ENCODE data around the gene NAALADL2. TPM values are rescaled to one million over a fixed set of nuclear protein-coding genes. Genes with fewer than 3 reads are reported as not detected.

Gene NAALADL2
- total RNA-seq, 1 donor from 2014 or later, result 5.9 TPM

DNA sequence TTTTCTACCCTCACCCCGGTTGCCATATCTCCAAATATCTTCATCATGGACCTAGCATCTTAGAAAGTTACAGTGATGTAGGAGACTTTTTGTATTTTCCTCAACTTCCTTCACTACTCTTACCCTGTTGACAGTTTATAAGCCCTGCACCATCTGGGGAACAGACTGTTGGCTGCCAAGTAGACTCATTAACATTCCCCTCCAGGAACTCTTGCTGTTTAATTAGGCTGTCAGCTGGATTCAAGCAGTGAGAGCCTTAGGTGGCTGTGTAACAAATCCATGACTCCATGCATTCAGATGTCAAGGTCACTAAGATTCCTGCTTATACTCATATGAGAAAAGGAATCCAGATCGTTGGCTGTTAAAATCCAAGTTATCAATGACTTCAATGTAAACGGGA, 198.3 kb downstream of the NAALADL2 start:
- TF ChIP-seq, protein P1, sequence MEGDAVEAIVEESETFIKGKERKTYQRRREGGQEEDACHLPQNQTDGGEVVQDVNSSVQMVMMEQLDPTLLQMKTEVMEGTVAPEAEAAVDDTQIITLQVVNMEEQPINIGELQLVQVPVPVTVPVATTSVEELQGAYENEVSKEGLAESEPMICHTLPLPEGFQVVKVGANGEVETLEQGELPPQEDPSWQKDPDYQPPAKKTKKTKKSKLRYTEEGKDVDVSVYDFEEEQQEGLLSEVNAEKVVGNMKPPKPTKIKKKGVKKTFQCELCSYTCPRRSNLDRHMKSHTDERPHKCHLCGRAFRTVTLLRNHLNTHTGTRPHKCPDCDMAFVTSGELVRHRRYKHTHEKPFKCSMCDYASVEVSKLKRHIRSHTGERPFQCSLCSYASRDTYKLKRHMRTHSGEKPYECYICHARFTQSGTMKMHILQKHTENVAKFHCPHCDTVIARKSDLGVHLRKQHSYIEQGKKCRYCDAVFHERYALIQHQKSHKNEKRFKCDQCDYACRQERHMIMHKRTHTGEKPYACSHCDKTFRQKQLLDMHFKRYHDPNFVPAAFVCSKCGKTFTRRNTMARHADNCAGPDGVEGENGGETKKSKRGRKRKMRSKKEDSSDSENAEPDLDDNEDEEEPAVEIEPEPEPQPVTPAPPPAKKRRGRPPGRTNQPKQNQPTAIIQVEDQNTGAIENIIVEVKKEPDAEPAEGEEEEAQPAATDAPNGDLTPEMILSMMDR (IDR thresholded peaks at IDR 0.05), result no peak
- no peak overlapping the region for H3K4me3 ChIP-seq
- no peaks in the 10 kb centered on the region for H3K36me3 ChIP-seq
- no peak for DNase-seq (ENCODE audit: low spot score in 2 of 2)
- no peaks in the 10 kb centered on the region for H3K27me3 ChIP-seq
- intact Hi-C loops (cut with DNase I), result no loop called here
- no peaks in the 10 kb centered on the region for H3K4me1 ChIP-seq
- H3K9me3 ChIP-seq, result peaks cover 0 to 6% of the 10 kb centered on the region in 2 donors
- H3K27ac ChIP-seq, result no peak overlapping the region

DNA sequence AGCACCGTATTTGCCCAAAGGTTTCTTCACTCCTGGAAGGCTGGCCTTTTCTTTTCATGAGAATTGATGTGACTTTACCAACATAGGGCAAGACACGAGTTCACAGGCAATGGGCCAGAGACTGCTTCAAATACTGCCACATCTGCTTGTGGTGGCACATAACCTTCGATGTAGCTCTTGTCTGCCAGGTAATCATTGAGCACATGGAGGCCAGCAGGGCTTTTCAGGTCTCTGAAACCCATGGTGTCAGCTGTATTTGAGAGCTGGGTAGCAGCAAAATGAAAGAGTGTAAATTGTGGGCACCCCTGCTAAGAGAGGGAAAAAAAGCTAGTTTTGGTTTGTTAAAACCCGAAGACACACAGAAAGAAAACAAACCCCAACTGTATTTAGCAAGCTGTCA, 200.7 kb downstream of the NAALADL2 start:
- Histone ChIP-seq H3K27ac (no peak overlapping the region), H3K4me3 (no peak overlapping the region), H3K4me1 (no peaks in the 10 kb centered on the region), H3K27me3 (no peaks in the 10 kb centered on the region), H3K36me3 (no peaks in the 10 kb centered on the region), H3K9me3 (peaks cover 0 to 6% of the 10 kb centered on the region in 2 donors)
- intact Hi-C loops (cut with DNase I), result no loop called here
- TF ChIP-seq, protein P1 (IDR thresholded peaks at IDR 0.05), result no peak
- no peak for DNase-seq (ENCODE audit: low spot score in 2 of 2)

DNA sequence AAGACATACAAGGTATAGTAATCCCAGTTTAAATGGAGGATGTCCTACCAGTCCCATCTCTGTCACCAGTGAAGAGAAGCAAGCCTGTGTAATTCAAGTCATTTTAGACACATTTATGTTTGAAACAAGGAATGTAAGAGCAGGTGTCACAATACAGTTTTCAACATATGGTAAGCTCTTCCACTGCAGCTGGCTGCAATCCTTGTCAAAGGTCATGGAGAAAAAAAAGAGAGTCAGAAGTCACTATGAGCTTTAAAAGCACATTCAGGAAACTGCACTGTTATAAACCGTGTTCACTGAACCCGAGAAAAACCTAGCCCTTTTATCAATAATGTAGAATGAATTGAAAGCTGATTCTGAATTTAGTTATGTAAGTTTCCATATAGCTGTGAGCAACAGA, 206.4 kb downstream of the NAALADL2 start:
- TF ChIP-seq, protein P1 (IDR thresholded peaks at IDR 0.05), result no peak

GRCh38 chr3:175066617-175067415, 207.7 kb downstream of the NAALADL2 start:
- intact Hi-C loops (cut with DNase I), result no loop called here
- Histone ChIP-seq H3K9me3 (no peaks in the 10 kb centered on the region), H3K4me3 (no peak overlapping the region), H3K27me3 (no peaks in the 10 kb centered on the region), H3K36me3 (no peaks in the 10 kb centered on the region), H3K4me1 (no peaks in the 10 kb centered on the region), H3K27ac (no peak overlapping the region)
- TF ChIP-seq, protein P1 (IDR thresholded peaks at IDR 0.05), result no peak
- DNase-seq (ENCODE audit: low spot score in 2 of 2), result no peak

More for the DNA sequence above, 206.4 kb downstream of the NAALADL2 start:
- intact Hi-C loops (cut with DNase I), result no loop called here
- H3K9me3 ChIP-seq, result no peaks in the 10 kb centered on the region
- H3K4me1 ChIP-seq, result no peaks in the 10 kb centered on the region
- no peak for DNase-seq (ENCODE audit: low spot score in 2 of 2)
- H3K27me3 ChIP-seq, result no peaks in the 10 kb centered on the region
- no peaks in the 10 kb centered on the region for H3K36me3 ChIP-seq
- H3K27ac ChIP-seq, result no peak overlapping the region
- H3K4me3 ChIP-seq, result no peak overlapping the region

DNA sequence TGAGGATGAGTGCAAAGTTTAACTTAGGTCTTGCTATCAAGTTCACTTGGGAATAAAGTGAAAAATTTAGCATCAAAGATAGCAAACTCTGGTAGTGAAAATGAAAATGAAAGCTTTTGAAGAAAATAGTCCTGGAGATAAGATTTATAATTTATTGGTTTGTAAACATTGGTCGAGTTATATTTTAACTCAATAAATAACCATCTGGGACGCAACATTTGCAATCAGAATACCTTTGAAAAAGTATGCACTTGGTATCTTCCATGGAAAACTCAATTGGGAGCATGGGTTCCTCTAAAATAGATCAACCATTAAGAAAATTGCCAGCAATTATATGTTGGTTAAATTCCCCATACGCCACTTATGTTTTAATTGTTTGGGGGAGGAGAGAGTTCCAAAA, 209.5 kb downstream of the NAALADL2 start:
- Histone ChIP-seq H3K4me1 (no peaks in the 10 kb centered on the region), H3K27me3 (no peaks in the 10 kb centered on the region), H3K27ac (no peak overlapping the region), H3K9me3 (no peaks in the 10 kb centered on the region), H3K36me3 (no peaks in the 10 kb centered on the region), H3K4me3 (no peak overlapping the region)
- intact Hi-C loops (cut with DNase I), result no loop called here
- DNase-seq (ENCODE audit: low spot score in 2 of 2), result no peak
- TF ChIP-seq, protein P1 (IDR thresholded peaks at IDR 0.05), result no peak
